Stimulated activated naive CD8-positive, alpha-beta T cell treated with anti-CD3 and anti-CD28 coated beads, Interleukin-15, Interleukin-2, amounts not matched to agents 100 ng/mL and 50 ng/mL, for 24 hours (primary cell): ENCODE measurements around the gene NR2F1.

Experiments used
- H3K27ac Mint-ChIP-seq: one replicate; pipeline ENCODE4 v1.8.0; 2021; ENCODE audit warnings: mild to moderate bottlenecking, mixed read lengths
- H3K27me3 Mint-ChIP-seq: one replicate; pipeline ENCODE4 v1.8.0; 2021; ENCODE audit warnings: mixed read lengths
- H3K36me3 Mint-ChIP-seq: one replicate; pipeline ENCODE4 v1.8.0; 2021; ENCODE audit warnings: low read depth, mixed read lengths
- H3K4me1 Mint-ChIP-seq: one replicate; pipeline ENCODE4 v1.8.0; 2021; ENCODE audit warnings: low read depth, mixed read lengths
- H3K4me3 Mint-ChIP-seq: one replicate; pipeline ENCODE4 v1.8.0; 2021; ENCODE audit warnings: mild to moderate bottlenecking, mixed read lengths
- H3K9me3 Mint-ChIP-seq: one replicate; pipeline ENCODE4 v1.8.0; 2021; ENCODE audit warnings: mixed read lengths

NR2F1 gene

GRCh38 chr5:93621327-93621798 lies 38.3 kb downstream of the NR2F1 start:
- Mint-ChIP-seq H3K36me3 (peaks cover 8% of the 10 kb centered on the region), H3K27me3 (peaks cover 33% of the 10 kb centered on the region), H3K4me1 (peaks cover 24% of the 10 kb centered on the region), H3K27ac (no peak overlapping the region), H3K9me3 (no peaks in the 10 kb centered on the region), H3K4me3 (peak overlapping the region; percentile 56)

GRCh38 chr5:93622240-93622885 lies 39.3 kb downstream of the NR2F1 start:
- no peak overlapping the region for H3K27ac Mint-ChIP-seq
- H3K27me3 Mint-ChIP-seq, result peaks cover 27% of the 10 kb centered on the region
- peak overlapping the region; percentile 56 for H3K4me3 Mint-ChIP-seq
- peaks cover 8% of the 10 kb centered on the region for H3K36me3 Mint-ChIP-seq
- H3K9me3 Mint-ChIP-seq, result no peaks in the 10 kb centered on the region
- peaks cover 24% of the 10 kb centered on the region for H3K4me1 Mint-ChIP-seq

GRCh38 chr5:93623153-93623552 lies 40.1 kb downstream of the NR2F1 start:
- H3K4me1 Mint-ChIP-seq, result peaks cover 24% of the 10 kb centered on the region
- H3K4me3 Mint-ChIP-seq, result peak overlapping the region; percentile 15
- no peak overlapping the region for H3K27ac Mint-ChIP-seq
- peaks cover 8% of the 10 kb centered on the region for H3K36me3 Mint-ChIP-seq
- no peaks in the 10 kb centered on the region for H3K9me3 Mint-ChIP-seq
- H3K27me3 Mint-ChIP-seq, result peaks cover 27% of the 10 kb centered on the region

- H3K36me3 Mint-ChIP-seq, result no peaks in the 10 kb centered on the region
- H3K4me1 Mint-ChIP-seq, result peaks cover 9% of the 10 kb centered on the region
- H3K9me3 Mint-ChIP-seq, result no peaks in the 10 kb centered on the region
- H3K27me3 Mint-ChIP-seq, result peaks cover 8% of the 10 kb centered on the region
- no peak overlapping the region for H3K4me3 Mint-ChIP-seq
- no peak overlapping the region for H3K27ac Mint-ChIP-seq
Measured at GRCh38 chr5:93626801-93627200, 43.8 kb downstream of the NR2F1 start.

- Mint-ChIP-seq H3K4me1 (no peaks in the 10 kb centered on the region), H3K9me3 (no peaks in the 10 kb centered on the region), H3K27me3 (no peaks in the 10 kb centered on the region), H3K36me3 (peaks cover 5% of the 10 kb centered on the region), H3K27ac (no peak overlapping the region), H3K4me3 (no peak overlapping the region)
Measured at GRCh38 chr5:93632327-93632726, 49.3 kb downstream of the NR2F1 start.

GRCh38 chr5:93635991-93636390 lies 53.0 kb downstream of the NR2F1 start:
- no peaks in the 10 kb centered on the region for H3K27me3 Mint-ChIP-seq
- no peak overlapping the region for H3K4me3 Mint-ChIP-seq
- no peak overlapping the region for H3K27ac Mint-ChIP-seq
- no peaks in the 10 kb centered on the region for H3K4me1 Mint-ChIP-seq
- no peaks in the 10 kb centered on the region for H3K9me3 Mint-ChIP-seq
- peaks cover 5% of the 10 kb centered on the region for H3K36me3 Mint-ChIP-seq

GRCh38 chr5:93636837-93637236 lies 53.8 kb downstream of the NR2F1 start:
- peaks cover 5% of the 10 kb centered on the region for H3K36me3 Mint-ChIP-seq
- H3K9me3 Mint-ChIP-seq, result no peaks in the 10 kb centered on the region
- H3K4me1 Mint-ChIP-seq, result no peaks in the 10 kb centered on the region
- H3K27me3 Mint-ChIP-seq, result no peaks in the 10 kb centered on the region
- H3K27ac Mint-ChIP-seq, result no peak overlapping the region
- H3K4me3 Mint-ChIP-seq, result no peak overlapping the region

- Mint-ChIP-seq H3K9me3 (no peaks in the 10 kb centered on the region), H3K27ac (no peak overlapping the region), H3K4me3 (no peak overlapping the region), H3K27me3 (no peaks in the 10 kb centered on the region), H3K4me1 (no peaks in the 10 kb centered on the region), H3K36me3 (no peaks in the 10 kb centered on the region)
Measured at GRCh38 chr5:93637697-93638096, 54.7 kb downstream of the NR2F1 start.

GRCh38 chr5:93642526-93642925 lies 59.5 kb downstream of the NR2F1 start:
- no peaks in the 10 kb centered on the region for H3K9me3 Mint-ChIP-seq
- H3K27ac Mint-ChIP-seq, result no peak overlapping the region
- H3K4me3 Mint-ChIP-seq, result no peak overlapping the region
- no peaks in the 10 kb centered on the region for H3K27me3 Mint-ChIP-seq
- no peaks in the 10 kb centered on the region for H3K4me1 Mint-ChIP-seq
- H3K36me3 Mint-ChIP-seq, result peaks cover 3% of the 10 kb centered on the region
